OCI-LY7 (cell line): ENCODE data around the gene AVPR2. TPM values are rescaled to one million over a fixed set of nuclear protein-coding genes. Genes with fewer than 3 reads are reported as not detected.

Source experiments
- BruUV-seq: library from RNA; stranded (reverse); fragments of 400-500 nt; replicated peaks from 2 replicates; lab custom pipeline; 2021; lab: Mats Ljungman, UMichigan
- CTCF ChIA-PET: fragments of 300-600 bp; sonication (Branson Sonifier 250); formaldehyde crosslinking; loops from one replicate; lab custom pipeline; 2022; ENCODE audit warnings: antibody characterized with exemption; ENCODE audit not compliant: unreplicated experiment; lab: Charles Lee
- POLR2A ChIA-PET: fragments of 300-600 bp; sonication (Branson Sonifier 250); formaldehyde crosslinking; loops from one replicate; lab custom pipeline; 2022; ENCODE audit warnings: antibody characterized with exemption; lab: Charles Lee
- DNase-seq: peaks from one replicate; pipeline ENCODE4 v3.0.0-alpha.2; 2015; ENCODE audit warnings: low spot score
- H2AFZ ChIP-seq: fragments of 200-600 bp; sonication (generic), shearing (Covaris generic); 2 replicates; pipeline ENCODE4 v1.6.1; 2014; ENCODE audit warnings: mild to moderate bottlenecking, antibody characterized with exemption, low read length, moderate library complexity
- H3K27ac ChIP-seq: fragments of 200-600 bp; sonication (generic); 2 replicates; pipeline ENCODE4 v1.5.1; 2014; ENCODE audit warnings: mixed run types, low read depth, mild to moderate bottlenecking, moderate library complexity, low read length, inconsistent platforms; ENCODE audit not compliant: poor library complexity, severe bottlenecking
- H3K36me3 ChIP-seq: fragments of 200-600 bp; sonication (generic); 2 replicates; pipeline ENCODE4 v1.6.1; 2014; ENCODE audit warnings: mild to moderate bottlenecking, antibody characterized with exemption, low read length, moderate library complexity, mixed read lengths; ENCODE audit not compliant: insufficient read depth
- H3K4me1 ChIP-seq: fragments of 200-600 bp; sonication (generic); 2 replicates; pipeline ENCODE4 v1.5.1; 2014; ENCODE audit warnings: mild to moderate bottlenecking, low read length; ENCODE audit not compliant: insufficient read depth, poor library complexity, severe bottlenecking
- H3K4me2 ChIP-seq: fragments of 200-600 bp; sonication (generic); 2 replicates; pipeline ENCODE4 v1.6.1; 2014; ENCODE audit warnings: mild to moderate bottlenecking, low read length
- H3K4me3 ChIP-seq: fragments of 200-600 bp; sonication (generic); 2 replicates; pipeline ENCODE4 v1.5.1; 2014; ENCODE audit warnings: mild to moderate bottlenecking, low read depth, low read length; ENCODE audit not compliant: poor library complexity, severe bottlenecking
- H3K79me2 ChIP-seq: fragments of 200-600 bp; sonication (generic); 2 replicates; pipeline ENCODE4 v1.6.1; 2016; ENCODE audit warnings: low read depth, mild to moderate bottlenecking, low read length, moderate library complexity, mixed read lengths; ENCODE audit not compliant: insufficient read depth
- H3K9me2 ChIP-seq: fragments of 200-600 bp; sonication (generic); 2 replicates; pipeline ENCODE4 v1.6.1; 2016; ENCODE audit warnings: mild to moderate bottlenecking, low read length, mixed read lengths; ENCODE audit not compliant: insufficient read depth
- H3K9me3 ChIP-seq: fragments of 200-600 bp; sonication (generic); 2 replicates; pipeline ENCODE4 v1.6.1; 2014; ENCODE audit warnings: mild to moderate bottlenecking, mixed run types, low read length, mixed read lengths
- H4K20me1 ChIP-seq: fragments of 200-600 bp; sonication (generic); 2 replicates; pipeline ENCODE4 v1.6.1; 2014; ENCODE audit warnings: mild to moderate bottlenecking, antibody characterized with exemption, low read length, moderate library complexity, mixed read lengths; ENCODE audit not compliant: insufficient read depth
- CTCF ChIP-seq: fragments of 200-600 bp; sonication (generic); conservative IDR thresholded peaks from 2 replicates; pipeline ENCODE4 v1.5.1; 2014; ENCODE audit warnings: mild to moderate bottlenecking, antibody characterized with exemption, low read length, moderate library complexity, mixed read lengths
- EZH2phosphoT487 ChIP-seq: fragments of 200-600 bp; sonication (generic); IDR thresholded peaks from 2 replicates; pipeline ENCODE4 v1.6.1; 2018; ENCODE audit warnings: low read depth, borderline replicate concordance, mild to moderate bottlenecking, mixed run types, antibody characterized with exemption, low read length, moderate library complexity, mixed read lengths
- intact Hi-C: fragments of 100-400 bp; cut with micrococcal nuclease; formaldehyde crosslinking; loops from one replicate; pipeline ENCODE4 v1.10.0; 2022; ENCODE audit not compliant: unreplicated experiment
- total RNA-seq, 2 experiments: library from RNA; depleted of rRNA in 1 of 2; stranded (reverse); fragments of >200 nt in 1 of 2; shearing (Covaris generic) in 1 of 2; gene quantifications; 2 replicates each; pipeline ENCODE4 v1.2.3, GENCODE V29; 2014 to 2022

AVPR2 gene
- total RNA-seq, 2 experiments from 2014 or later: 0.09 TPM; not detected in 1

- no peak for TF ChIP-seq EZH2phosphoT487
- no peak for TF ChIP-seq CTCF
- peaks cover 10% of the 10 kb centered on the region for H3K4me1 ChIP-seq
- no peak overlapping the region for H2AFZ ChIP-seq
- H4K20me1 ChIP-seq: no peaks in the 10 kb centered on the region
- H3K79me2 ChIP-seq: peaks cover 5% of the 10 kb centered on the region; the same call in 1 of the 2 replicates
- BruUV-seq: no TSS peak
- ChIA-PET POLR2A (no interaction called here), CTCF (interaction anchor here (0.6 kb wide), 1 partner anchor 550 kb away, joined by 3 read pairs; no protein-coding TSS in a partner anchor)
- no peak overlapping the region for H3K4me3 ChIP-seq
- H3K9me2 ChIP-seq: no peaks in the 10 kb centered on the region
- H3K4me2 ChIP-seq: no peak overlapping the region
- DNase-seq: no peak
- peaks cover 6% of the 10 kb centered on the region; the same call in 1 of the 2 replicates for H3K36me3 ChIP-seq
- intact Hi-C loops: no loop called here
- H3K27ac ChIP-seq: no peak overlapping the region
- no peaks in the 10 kb centered on the region for H3K9me3 ChIP-seq
Measured at GRCh38 chrX:153937056-153937455, 32.6 kb downstream of the AVPR2 start.

GRCh38 chrX:153938226-153938786 lies 33.8 kb downstream of the AVPR2 start:
- Histone ChIP-seq H3K79me2 (peaks cover 5% of the 10 kb centered on the region; the same call in 1 of the 2 replicates), H3K9me2 (no peaks in the 10 kb centered on the region), H3K4me3 (no peak overlapping the region), H3K4me2 (no peak overlapping the region), H3K9me3 (no peaks in the 10 kb centered on the region), H4K20me1 (no peaks in the 10 kb centered on the region), H3K36me3 (no peaks in the 10 kb centered on the region), H3K27ac (no peak overlapping the region), H2AFZ (no peak overlapping the region), H3K4me1 (peaks cover 10% of the 10 kb centered on the region)
- TF ChIP-seq EZH2phosphoT487: no peak
- no peak for TF ChIP-seq CTCF
- ChIA-PET POLR2A (interaction anchor here (2.6 kb wide), 1 partner anchor 9 kb away, joined by 8 read pairs; no protein-coding TSS in a partner anchor), CTCF (no interaction called here)
- intact Hi-C loops: no loop called here
- no peak for DNase-seq
- no TSS peak for BruUV-seq

GRCh38 chrX:153939573-153939972 lies 35.1 kb downstream of the AVPR2 start:
- no peak overlapping the region for H3K27ac ChIP-seq
- TF ChIP-seq CTCF (no peak), EZH2phosphoT487 (no peak)
- H4K20me1 ChIP-seq: no peaks in the 10 kb centered on the region
- POLR2A ChIA-PET: interaction anchor here (2.6 kb wide), 1 partner anchor 11 kb away, joined by 8 read pairs; no protein-coding TSS in a partner anchor
- CTCF ChIA-PET: no interaction called here
- no peak overlapping the region for H3K4me2 ChIP-seq
- H3K79me2 ChIP-seq: no peaks in the 10 kb centered on the region
- H3K4me1 ChIP-seq: peaks cover 16% of the 10 kb centered on the region
- H2AFZ ChIP-seq: no peak overlapping the region
- no peaks in the 10 kb centered on the region for H3K36me3 ChIP-seq
- H3K9me2 ChIP-seq: no peaks in the 10 kb centered on the region
- no peak for DNase-seq
- intact Hi-C loops: no loop called here
- no peak overlapping the region for H3K4me3 ChIP-seq
- BruUV-seq: no TSS peak
- no peaks in the 10 kb centered on the region for H3K9me3 ChIP-seq
